ENCODE results near the gene ATG101.

GRCh38 chr12:52080403-52081251 is 10.8 kb downstream of the ATG101 start:
- TF ChIP-seq POLR2AphosphoS5 (IDR thresholded peaks at IDR 0.05; ENCODE audit: borderline replicate concordance, low read depth, low read length) (no peak), EZH2 (IDR thresholded peaks at IDR 0.05) (no peak), FOXP2 (optimal IDR thresholded peaks at IDR 0.05; ENCODE audit: control extremely low read depth, extremely low read length, insufficient read depth) (no peak)
